ENCODE results near the gene RNASE8.

DNA sequence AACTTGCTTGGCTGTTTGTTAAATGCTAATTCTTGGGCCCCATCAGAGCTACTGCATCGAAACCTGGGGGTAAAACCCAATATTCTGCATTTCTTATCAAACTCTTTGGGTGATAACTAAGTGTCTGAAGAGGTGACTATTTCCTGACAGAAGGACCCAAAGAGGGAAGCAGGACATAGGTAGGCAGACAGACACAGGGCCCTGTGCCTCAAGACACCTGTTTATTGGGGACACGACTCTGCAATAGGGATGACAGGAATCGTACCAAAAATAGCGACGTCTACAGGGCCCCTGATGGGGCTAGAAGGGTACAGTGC, 32.2 kb downstream of the RNASE8 start:
- TF ChIP-seq EP300 (IDR thresholded peaks at IDR 0.05; ENCODE audit: low read depth), result no peak
- TF ChIP-seq, protein P1, sequence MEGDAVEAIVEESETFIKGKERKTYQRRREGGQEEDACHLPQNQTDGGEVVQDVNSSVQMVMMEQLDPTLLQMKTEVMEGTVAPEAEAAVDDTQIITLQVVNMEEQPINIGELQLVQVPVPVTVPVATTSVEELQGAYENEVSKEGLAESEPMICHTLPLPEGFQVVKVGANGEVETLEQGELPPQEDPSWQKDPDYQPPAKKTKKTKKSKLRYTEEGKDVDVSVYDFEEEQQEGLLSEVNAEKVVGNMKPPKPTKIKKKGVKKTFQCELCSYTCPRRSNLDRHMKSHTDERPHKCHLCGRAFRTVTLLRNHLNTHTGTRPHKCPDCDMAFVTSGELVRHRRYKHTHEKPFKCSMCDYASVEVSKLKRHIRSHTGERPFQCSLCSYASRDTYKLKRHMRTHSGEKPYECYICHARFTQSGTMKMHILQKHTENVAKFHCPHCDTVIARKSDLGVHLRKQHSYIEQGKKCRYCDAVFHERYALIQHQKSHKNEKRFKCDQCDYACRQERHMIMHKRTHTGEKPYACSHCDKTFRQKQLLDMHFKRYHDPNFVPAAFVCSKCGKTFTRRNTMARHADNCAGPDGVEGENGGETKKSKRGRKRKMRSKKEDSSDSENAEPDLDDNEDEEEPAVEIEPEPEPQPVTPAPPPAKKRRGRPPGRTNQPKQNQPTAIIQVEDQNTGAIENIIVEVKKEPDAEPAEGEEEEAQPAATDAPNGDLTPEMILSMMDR (IDR thresholded peaks at IDR 0.05), result no peak
- no peak for TF ChIP-seq POLR2A (IDR thresholded peaks at IDR 0.05)
